B cell (primary cell): ENCODE measurements around the gene MYH11. TPM values are rescaled to one million over a fixed set of nuclear protein-coding genes. Genes with fewer than 3 reads are reported as not detected.

ENCODE experiments used
- ATAC-seq: fragments of 200-7000 bp; cut with Tn5 transposase; one replicate; pipeline ENCODE4 v1.10.0; 2021; ENCODE audit warnings: low read depth, mild to moderate bottlenecking, moderate number of reproducible peaks, moderate library complexity
- CTCF ChIA-PET: fragments of 350-600 bp; sonication (Branson Sonifier 250); formaldehyde crosslinking; loops from one replicate; lab custom pipeline; 2021; ENCODE audit warnings: antibody characterized with exemption, inconsistent platforms; lab: Charles Lee
- POLR2A ChIA-PET: fragments of 350-600 bp; sonication (Branson Sonifier 250); formaldehyde crosslinking; loops from one replicate; lab custom pipeline; 2021; ENCODE audit warnings: antibody characterized with exemption; lab: Charles Lee
- DNase-seq: peaks from one replicate; pipeline ENCODE4 v3.0.0; 2013
- H2AFZ ChIP-seq: 2 replicates; pipeline ENCODE4 v1.6.1; 2012; ENCODE audit warnings: mild to moderate bottlenecking, low read depth, low read length; ENCODE audit not compliant: insufficient read depth, poor library complexity, severe bottlenecking
- H3K27ac ChIP-seq, 2 donors: 1 replicate in 1 of 2; 2 replicates in 1 of 2; pipeline ENCODE4 v1.5.1; 2012 to 2013; ENCODE audit warnings: low read length in 2 of 2, mild to moderate bottlenecking in 2 of 2, moderate library complexity in 1 of 2
- H3K27me3 ChIP-seq, 4 experiments: fragments of 200-600 bp in 1 of 4; sonication (generic) in 1 of 4; replicated peaks in 1 of 4; 1 replicate in 2 of 4; 2 replicates in 2 of 4; pipeline versions ENCODE4 v1.6.1 to v1.7.0; 2013 to 2016; ENCODE audit warnings: low read length in 3 of 4, mild to moderate bottlenecking in 2 of 4, mixed read lengths in 1 of 4, moderate library complexity in 1 of 4; ENCODE audit not compliant: insufficient read depth in 4 of 4, control insufficient read depth in 3 of 4; ENCODE audit errors: control extremely low read depth in 1 of 4
- H3K36me3 ChIP-seq, 2 experiments: replicated peaks in 1 of 2; 1 replicate in 1 of 2; 2 replicates in 1 of 2; pipeline versions ENCODE4 v1.6.1 to v1.7.1; 2013; ENCODE audit warnings: low read length in 1 of 2; ENCODE audit not compliant: insufficient read depth in 2 of 2, control insufficient read depth in 1 of 2; ENCODE audit errors: control extremely low read depth in 1 of 2, extremely low read depth in 1 of 2
- H3K4me1 ChIP-seq, 2 donors: fragments of 200-600 bp in 1 of 2; sonication (generic) in 1 of 2; 1 replicate in 1 of 2; 2 replicates in 1 of 2; pipeline versions ENCODE4 v1.5.1 to v1.6.1; 2013 to 2017; ENCODE audit warnings: low read length in 2 of 2; ENCODE audit not compliant: control insufficient read depth in 2 of 2, insufficient read depth in 2 of 2
- H3K4me2 ChIP-seq: replicated peaks from 2 replicates; pipeline ENCODE3; 2012; ENCODE audit warnings: mild to moderate bottlenecking, low read depth, low read length; ENCODE audit not compliant: poor library complexity, severe bottlenecking
- H3K4me3 ChIP-seq, 5 experiments: fragments of 200-600 bp in 1 of 5; sonication (generic) in 1 of 5; 1 replicate in 3 of 5; 2 replicates in 2 of 5; pipeline versions ENCODE4 v1.5.1 to v1.7.0; 2011 to 2016; ENCODE audit warnings: low read length in 4 of 5, mild to moderate bottlenecking in 4 of 5, low read depth in 2 of 5, control low read depth in 1 of 5, moderate library complexity in 1 of 5; ENCODE audit not compliant: insufficient read depth in 1 of 5; ENCODE audit errors: control extremely low read depth in 1 of 5, extremely low read depth in 1 of 5
- H3K79me2 ChIP-seq: fragments of 200-600 bp; sonication (generic); one replicate; pipeline ENCODE4 v1.6.0; 2016; ENCODE audit warnings: low read length; ENCODE audit not compliant: control insufficient read depth, insufficient read depth
- H3K9ac ChIP-seq: fragments of 200-600 bp; sonication (generic); 2 replicates; pipeline ENCODE4 v1.6.1; 2017; ENCODE audit warnings: mild to moderate bottlenecking, low read length, moderate library complexity
- H3K9me3 ChIP-seq, 3 donors: one replicate each; pipeline versions ENCODE4 v1.6.1 to v1.7.1; 2013; ENCODE audit warnings: low read length in 2 of 3; ENCODE audit not compliant: control insufficient read depth in 2 of 3, insufficient read depth in 1 of 3; ENCODE audit errors: control extremely low read depth in 1 of 3
- H4K20me1 ChIP-seq: 2 replicates; pipeline ENCODE4 v1.6.0; 2012; ENCODE audit warnings: mild to moderate bottlenecking, low read length; ENCODE audit not compliant: insufficient read depth, control insufficient read depth, poor library complexity, severe bottlenecking
- H3K27ac Mint-ChIP-seq: one replicate; pipeline ENCODE4 v1.8.0; 2021; ENCODE audit warnings: mixed read lengths
- H3K27me3 Mint-ChIP-seq: one replicate; pipeline ENCODE4 v1.8.0; 2021; ENCODE audit warnings: mixed read lengths
- H3K4me1 Mint-ChIP-seq: one replicate; pipeline ENCODE4 v1.8.0; 2021; ENCODE audit warnings: mixed read lengths
- H3K4me3 Mint-ChIP-seq: one replicate; pipeline ENCODE4 v1.8.0; 2021; ENCODE audit warnings: mixed read lengths
- H3K9me3 Mint-ChIP-seq: one replicate; pipeline ENCODE4 v1.8.0; 2022; ENCODE audit warnings: mixed read lengths; ENCODE audit not compliant: insufficient read depth
- CTCF ChIP-seq: fragments of 200-600 bp; IDR thresholded peaks from one replicate; pipeline ENCODE4 v1.8.0; 2022; ENCODE audit warnings: antibody characterized with exemption, mild to moderate bottlenecking
- EZH2 ChIP-seq: IDR thresholded peaks from 2 replicates; pipeline ENCODE4 v1.6.1; 2012; ENCODE audit warnings: borderline replicate concordance, low read depth, mild to moderate bottlenecking, moderate library complexity, low read length; ENCODE audit not compliant: insufficient read depth, poor library complexity, severe bottlenecking
- WGBS: methylation state at CpG from one replicate; pipeline ENCODE4 v1.1.5; 2013; ENCODE audit warnings: missing lambda C conversion rate; ENCODE audit not compliant: insufficient coverage; 5-methylcytosine and 5-hydroxymethylcytosine counted together
- intact Hi-C: fragments of 100-400 bp; cut with micrococcal nuclease; formaldehyde crosslinking; loops from one replicate; pipeline ENCODE4 v1.10.0; 2022
- polyA plus RNA-seq: library from polyadenylated mRNA; depleted of rRNA; stranded (reverse); fragments of >200 nt; gene quantifications from 2 replicates; pipeline ENCODE4 v1.2.3, GENCODE V29; 2012
- total RNA-seq, 2 donors: library from RNA; stranded (reverse); fragments of 120-200 nt in 1 of 2; gene quantifications; 1 replicate in 1 of 2; 2 replicates in 1 of 2; pipeline versions ENCODE4 v1.2.3 to v1.2.4, GENCODE V29; 2013 to 2022

Gene MYH11
- total and polyA plus RNA-seq, 2 donors (not counting 1 experiment from before 2014, with no cell fraction given): 0.05 to 0.16 TPM

GRCh38 chr16:15803618-15804017, 53.2 kb downstream of the MYH11 start:
- no peaks in the 10 kb centered on the region for H4K20me1 ChIP-seq
- ATAC-seq (no peak), DNase-seq (no peak)
- intact Hi-C loops: no loop called here
- Mint-ChIP-seq H3K9me3 (no peaks in the 10 kb centered on the region), H3K4me1 (no peaks in the 10 kb centered on the region), H3K27ac (no peak overlapping the region), H3K27me3 (peaks cover 7% of the 10 kb centered on the region), H3K4me3 (no peak overlapping the region)
- no peaks in the 10 kb centered on the region for H3K4me1 ChIP-seq
- no peak overlapping the region for H3K4me2 ChIP-seq
- no peak overlapping the region for H3K27ac ChIP-seq
- no peak overlapping the region for H2AFZ ChIP-seq
- H3K79me2 ChIP-seq: no peaks in the 10 kb centered on the region
- ChIA-PET CTCF (no interaction called here), POLR2A (no interaction called here)
- no peaks in the 10 kb centered on the region for H3K36me3 ChIP-seq
- WGBS: 97% methylated on average over 8 of the region's 9 CpGs
- TF ChIP-seq CTCF (no peak), EZH2 (no peak)
- H3K9me3 ChIP-seq: no peaks in the 10 kb centered on the region
- no peak overlapping the region for H3K4me3 ChIP-seq
- no peaks in the 10 kb centered on the region for H3K27me3 ChIP-seq
- H3K9ac ChIP-seq: no peak overlapping the region

- Histone ChIP-seq H3K27ac (no peak overlapping the region), H3K27me3 (no peaks in the 10 kb centered on the region), H3K9ac (no peak overlapping the region), H3K4me1 (no peaks in the 10 kb centered on the region), H3K36me3 (no peaks in the 10 kb centered on the region), H3K4me3 (no peak overlapping the region), H4K20me1 (no peaks in the 10 kb centered on the region), H3K9me3 (peaks cover 0 to 8% (median 4%) of the 10 kb centered on the region in 3 donors), H3K4me2 (no peak overlapping the region), H2AFZ (no peak overlapping the region), H3K79me2 (no peaks in the 10 kb centered on the region)
- Mint-ChIP-seq H3K4me1 (no peaks in the 10 kb centered on the region), H3K9me3 (peaks cover 10% of the 10 kb centered on the region), H3K27me3 (peaks cover 6% of the 10 kb centered on the region), H3K4me3 (no peak overlapping the region), H3K27ac (no peak overlapping the region)
- WGBS: 85% methylated on average over 4 of the region's 4 CpGs
- CTCF ChIA-PET: interaction anchor here (1.3 kb wide), 1 partner anchor 22 kb away, joined by 5 read pairs; no protein-coding TSS in a partner anchor
- no peak for ATAC-seq
- DNase-seq: no peak
- no peak for TF ChIP-seq EZH2
- intact Hi-C loops: no loop called here
- POLR2A ChIA-PET: no interaction called here
These were observed 56.9 kb downstream of the MYH11 start for GRCh38 chr16:15799851-15800495.
